HG03457 (cell line): ENCODE results near the gene VEPH1.

Source experiments
- ATAC-seq: cut with Tn5 transposase; IDR thresholded peaks from one replicate; pipeline ENCODE4 v1.9.1; 2021; ENCODE audit warnings: moderate number of reproducible peaks; ENCODE audit not compliant: unreplicated experiment

The VEPH1 gene

GRCh38 chr3:157275832-157276231, 227.4 kb downstream of the VEPH1 start:
- no peak for ATAC-seq

GRCh38 chr3:157274644-157275137, 228.5 kb downstream of the VEPH1 start:
- ATAC-seq = no peak

DNA sequence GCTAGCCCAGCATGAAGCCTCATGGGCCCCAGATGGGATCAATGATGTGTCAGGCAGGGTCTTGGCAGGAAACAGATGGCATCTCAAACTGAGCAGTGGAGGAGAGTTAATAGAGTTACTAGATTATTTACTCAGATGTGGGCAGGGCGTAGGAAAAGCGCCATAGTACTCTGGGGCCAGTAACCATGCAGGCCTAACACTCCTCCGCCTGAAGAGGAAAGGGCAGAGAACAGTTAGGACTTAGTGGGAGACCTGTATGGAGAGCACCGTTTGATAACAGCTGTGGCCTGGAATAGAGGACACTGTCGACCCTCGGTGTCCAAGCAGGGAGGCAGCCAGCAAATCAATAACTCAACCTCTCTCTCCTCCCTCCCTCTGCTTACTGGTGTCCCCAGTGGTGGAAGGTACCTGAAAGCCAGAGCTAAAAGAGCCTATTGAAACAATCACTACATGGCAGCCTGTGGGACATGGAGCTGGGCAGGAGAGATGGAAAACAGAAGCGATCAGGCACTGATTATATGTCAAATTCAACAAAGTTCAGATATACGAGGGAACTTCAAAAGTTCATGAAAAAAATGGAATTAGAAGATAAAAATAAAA, 231.8 kb downstream of the VEPH1 start:
- no peak for ATAC-seq

GRCh38 chr3:157268026-157268425, 235.2 kb downstream of the VEPH1 start:
- ATAC-seq = no peak

GRCh38 chr3:157265931-157266330, 237.3 kb downstream of the VEPH1 start:
- ATAC-seq = no peak

- no peak for ATAC-seq
Measured at GRCh38 chr3:157263027-157263426, 240.2 kb downstream of the VEPH1 start.

DNA sequence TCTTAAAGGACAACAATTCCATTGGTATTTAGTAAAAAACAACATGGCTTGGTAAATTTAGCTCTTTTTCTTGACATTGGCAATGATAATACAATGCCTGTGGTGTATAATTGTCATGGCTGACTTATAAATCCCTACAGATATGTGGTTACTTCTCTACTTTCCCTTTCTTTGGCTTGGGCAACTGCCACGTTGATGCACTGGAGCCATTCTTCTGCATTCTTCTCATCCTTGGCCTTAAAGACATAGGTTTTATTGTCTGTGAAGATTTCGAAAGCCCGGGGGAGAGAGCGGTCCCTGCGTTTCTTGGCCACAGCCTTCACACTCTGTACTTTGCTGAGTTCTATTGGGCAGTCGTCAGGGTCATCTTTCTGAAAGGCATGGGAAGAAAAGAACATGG, 242.2 kb downstream of the VEPH1 start:
- no peak for ATAC-seq

DNA sequence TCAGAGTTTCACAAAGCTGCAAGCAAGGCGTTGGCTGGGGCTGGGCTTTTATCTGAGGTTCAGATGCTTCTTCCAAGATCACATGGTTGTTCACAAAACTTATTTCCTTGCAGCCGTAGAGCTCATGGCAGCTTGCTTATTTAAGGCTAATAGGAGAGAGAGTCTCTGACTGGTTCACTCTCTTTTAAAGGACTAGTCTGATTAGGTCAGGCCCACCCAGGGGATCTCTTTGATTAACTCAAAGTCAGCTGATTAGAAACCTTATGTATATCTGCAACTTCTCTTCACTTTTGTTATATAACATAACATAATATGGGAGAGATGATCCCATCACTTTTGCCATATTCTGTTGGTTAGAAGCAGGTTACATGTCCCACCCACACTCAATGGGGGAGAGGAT, 243.4 kb downstream of the VEPH1 start:
- no peak for ATAC-seq

DNA sequence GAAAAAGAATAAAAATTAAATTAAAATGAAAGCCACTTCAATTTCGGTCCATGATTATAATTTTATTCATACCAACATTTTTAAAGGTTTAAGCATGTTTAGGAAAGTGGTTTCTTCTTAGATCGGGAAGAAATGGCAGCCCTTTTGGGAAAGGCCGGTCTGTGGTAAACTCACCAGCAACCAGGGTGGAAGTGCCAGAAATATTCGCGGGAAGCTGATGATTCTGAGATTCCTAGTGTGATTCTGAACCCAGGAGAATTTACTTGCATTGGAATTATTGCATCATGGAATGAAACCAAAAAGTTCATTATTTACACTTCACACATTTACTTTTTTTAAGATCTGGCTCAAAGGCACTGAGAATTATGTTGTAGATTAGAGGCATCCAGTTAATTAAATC, 246.1 kb downstream of the VEPH1 start:
- ATAC-seq = no peak

GRCh38 chr3:157255797-157256196, 247.4 kb downstream of the VEPH1 start:
- no peak for ATAC-seq

DNA sequence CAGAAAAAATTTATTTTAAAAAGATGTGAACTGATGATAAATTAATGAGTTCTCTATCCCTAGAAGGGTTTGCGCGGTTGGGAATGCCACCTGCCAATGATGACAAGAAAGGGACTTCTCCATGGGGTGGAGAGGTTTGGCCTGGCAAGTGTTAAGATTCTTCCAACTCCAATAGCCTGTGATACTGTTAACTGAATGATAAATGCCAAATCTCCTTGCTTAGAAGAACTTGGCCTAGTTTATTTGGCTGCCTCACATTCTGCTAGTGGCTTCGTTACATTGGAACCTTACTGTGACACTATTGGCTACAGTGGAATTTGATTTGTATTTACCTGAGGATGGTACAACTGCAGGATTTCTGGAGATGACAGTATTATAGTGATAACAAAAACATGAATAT, 251.5 kb downstream of the VEPH1 start:
- ATAC-seq = no peak

DNA sequence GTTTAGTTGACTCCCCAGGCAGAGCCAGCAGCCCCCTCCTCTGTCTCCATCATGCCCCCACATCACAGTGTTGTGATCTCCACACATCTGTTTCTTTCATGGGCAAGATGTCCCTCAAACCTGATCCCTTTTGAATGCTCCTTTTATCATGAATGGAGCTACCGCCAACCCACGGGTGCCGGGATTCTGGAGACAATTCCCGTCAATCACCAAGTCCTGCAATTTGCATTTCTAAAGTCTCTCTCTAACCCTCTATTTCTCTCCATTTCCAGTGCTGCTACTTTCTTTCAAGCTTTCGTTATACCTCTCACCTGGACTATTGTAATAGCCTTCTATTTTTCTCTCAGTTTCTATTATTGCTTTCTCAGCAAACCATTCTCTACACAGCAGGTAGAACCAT, 253.6 kb downstream of the VEPH1 start:
- ATAC-seq = no peak

- ATAC-seq = no peak
Measured at GRCh38 chr3:157248590-157249422, 254.4 kb downstream of the VEPH1 start.

DNA sequence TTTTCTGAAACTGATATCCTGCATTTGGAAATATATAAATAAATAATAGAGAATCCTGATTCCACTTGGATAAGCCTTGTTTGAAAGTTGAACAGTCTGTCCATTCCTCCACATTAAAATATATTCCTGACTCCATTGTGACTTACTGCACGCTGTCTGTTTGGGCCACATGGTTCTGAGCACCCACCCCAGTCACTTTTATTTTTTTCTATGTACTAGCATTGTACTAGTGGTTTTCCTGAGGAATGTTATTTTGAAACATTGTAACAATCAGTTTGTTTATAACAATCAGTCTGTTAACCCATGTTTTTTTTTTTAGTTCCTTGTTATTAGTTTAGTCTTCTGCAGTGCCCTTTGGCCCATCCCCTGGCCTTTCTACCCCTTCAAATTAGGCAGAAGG, 255.8 kb downstream of the VEPH1 start:
- no peak for ATAC-seq

DNA sequence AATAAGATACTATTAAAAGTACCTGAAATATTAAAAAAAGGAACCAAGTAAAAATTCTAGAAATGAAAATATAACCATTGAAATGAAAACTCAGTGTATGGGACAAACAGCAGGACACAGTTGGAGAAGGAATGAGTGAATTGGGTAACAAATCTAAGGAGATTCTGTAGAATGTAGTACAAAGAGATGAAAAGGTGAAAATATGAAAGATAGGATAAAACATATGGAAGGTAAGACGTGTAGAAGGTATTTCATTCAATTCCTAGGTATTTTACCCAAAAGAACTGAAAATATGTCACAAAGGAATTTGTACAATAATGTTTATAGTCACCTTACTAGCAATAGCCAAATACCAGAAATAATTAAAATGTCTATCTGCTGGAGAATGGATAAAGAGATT, 260.4 kb downstream of the VEPH1 start:
- ATAC-seq = no peak

DNA sequence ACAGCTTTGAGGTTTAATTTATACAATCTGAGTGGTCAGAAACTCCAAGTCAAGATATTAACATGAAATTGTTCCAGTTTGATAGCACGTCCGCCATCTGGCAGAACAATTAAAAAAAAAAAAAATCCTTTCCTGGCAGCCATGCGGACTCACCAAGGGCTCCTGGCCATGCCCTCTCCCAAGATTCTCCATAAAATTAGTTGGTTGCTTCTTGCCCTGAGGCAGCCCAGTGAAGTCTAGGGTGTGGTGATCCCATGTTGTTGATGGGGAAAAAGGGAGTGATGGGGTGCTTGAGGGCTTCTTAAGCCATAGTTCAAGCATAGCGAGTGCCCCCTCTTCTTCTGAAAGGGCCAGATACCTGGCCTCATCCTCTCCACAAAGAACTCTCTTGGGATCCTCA, 261.6 kb downstream of the VEPH1 start:
- ATAC-seq = no peak

GRCh38 chr3:157240408-157240807, 262.8 kb downstream of the VEPH1 start:
- no peak for ATAC-seq

GRCh38 chr3:157239082-157239704, 264.0 kb downstream of the VEPH1 start:
- ATAC-seq = peak; percentile 100

- no peak for ATAC-seq
Measured at GRCh38 chr3:157238457-157238856, 264.8 kb downstream of the VEPH1 start.

GRCh38 chr3:157237886-157238285, 265.3 kb downstream of the VEPH1 start:
- ATAC-seq = no peak

GRCh38 chr3:157235291-157235690, 267.9 kb downstream of the VEPH1 start:
- no peak for ATAC-seq

DNA sequence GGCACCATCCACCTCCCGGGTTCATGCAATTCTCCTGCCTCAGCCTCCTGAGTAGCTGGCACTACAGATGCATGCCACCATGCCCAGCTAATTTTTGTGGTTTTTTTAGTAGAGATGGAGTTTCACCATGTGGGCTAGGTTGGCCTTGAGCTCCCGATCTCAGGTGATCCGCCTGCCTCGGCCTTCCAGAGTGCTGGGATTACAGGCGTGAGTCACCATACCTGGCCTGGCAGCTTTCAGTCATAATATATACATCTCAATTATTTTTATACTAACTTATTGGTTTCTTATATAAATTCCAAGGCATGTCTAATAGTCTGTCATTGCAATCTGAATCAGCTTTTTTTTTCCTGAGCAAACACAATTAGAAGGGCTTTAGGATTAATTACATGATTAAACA, 269.3 kb downstream of the VEPH1 start:
- ATAC-seq = no peak
